Raji (cell line): ENCODE results near the gene MPHOSPH6.

Experiments
- POLR2A ChIP-seq: IDR thresholded peaks from 2 replicates; pipeline ENCODE4 v1.6.1; 2011; ENCODE audit warnings: low read depth, low read length, control low read depth; ENCODE audit not compliant: insufficient read depth

Gene MPHOSPH6

GRCh38 chr16:82182266-82183003 lies 12.4 kb upstream of the MPHOSPH6 start:
- TF ChIP-seq POLR2A, result no peak

- no peak for TF ChIP-seq POLR2A
These were observed 11.6 kb upstream of the MPHOSPH6 start for GRCh38 chr16:82181461-82182185.

GRCh38 chr16:82178352-82178751 lies 8.3 kb upstream of the MPHOSPH6 start:
- TF ChIP-seq POLR2A, result no peak

- TF ChIP-seq POLR2A, result no peak
These were observed 7.5 kb upstream of the MPHOSPH6 start for GRCh38 chr16:82177555-82177954.

GRCh38 chr16:82176204-82176603 lies 6.2 kb upstream of the MPHOSPH6 start:
- no peak for TF ChIP-seq POLR2A

GRCh38 chr16:82175627-82176026 lies 5.6 kb upstream of the MPHOSPH6 start:
- TF ChIP-seq POLR2A, result no peak

GRCh38 chr16:82167670-82168069 lies 2.4 kb downstream of the MPHOSPH6 start:
- TF ChIP-seq POLR2A, result no peak

GRCh38 chr16:82160226-82160625 lies 9.8 kb downstream of the MPHOSPH6 start:
- TF ChIP-seq POLR2A, result no peak

- no peak for TF ChIP-seq POLR2A
These were observed 12.2 kb downstream of the MPHOSPH6 start for GRCh38 chr16:82157836-82158235.

GRCh38 chr16:82157534-82157812 lies 12.6 kb downstream of the MPHOSPH6 start:
- TF ChIP-seq POLR2A, result no peak

- TF ChIP-seq POLR2A, result no peak
These were observed 13.1 kb downstream of the MPHOSPH6 start for GRCh38 chr16:82156761-82157533.

GRCh38 chr16:82152641-82153112 lies 17.3 kb downstream of the MPHOSPH6 start:
- no peak for TF ChIP-seq POLR2A

GRCh38 chr16:82152196-82152595 lies 17.8 kb downstream of the MPHOSPH6 start:
- no peak for TF ChIP-seq POLR2A

GRCh38 chr16:82150549-82150948 lies 19.5 kb downstream of the MPHOSPH6 start:
- TF ChIP-seq POLR2A, result no peak

- TF ChIP-seq POLR2A, result no peak
These were observed 20.5 kb downstream of the MPHOSPH6 start for GRCh38 chr16:82149536-82149935.

GRCh38 chr16:82147546-82147945 lies 22.5 kb downstream of the MPHOSPH6 start:
- no peak for TF ChIP-seq POLR2A

- TF ChIP-seq POLR2A, result no peak
These were observed 23.1 kb downstream of the MPHOSPH6 start for GRCh38 chr16:82146957-82147356.

GRCh38 chr16:82146556-82146955 lies 23.5 kb downstream of the MPHOSPH6 start:
- no peak for TF ChIP-seq POLR2A
